PC-9 (cell line): ENCODE data around the gene GEN1.

ENCODE experiments used
- EZH2 ChIP-seq: fragments of 200-600 bp; sonication (generic); IDR thresholded peaks from 2 replicates; pipeline ENCODE4 v1.8.0; 2017; ENCODE audit warnings: antibody characterized with exemption, low read depth
- TF ChIP-seq, protein P1 (sequence below): fragments of 200-600 bp; sonication (generic); conservative IDR thresholded peaks from 2 replicates; pipeline ENCODE4 v1.6.1; 2017; ENCODE audit warnings: mixed run types, antibody characterized with exemption, mild to moderate bottlenecking, moderate library complexity

DNA sequence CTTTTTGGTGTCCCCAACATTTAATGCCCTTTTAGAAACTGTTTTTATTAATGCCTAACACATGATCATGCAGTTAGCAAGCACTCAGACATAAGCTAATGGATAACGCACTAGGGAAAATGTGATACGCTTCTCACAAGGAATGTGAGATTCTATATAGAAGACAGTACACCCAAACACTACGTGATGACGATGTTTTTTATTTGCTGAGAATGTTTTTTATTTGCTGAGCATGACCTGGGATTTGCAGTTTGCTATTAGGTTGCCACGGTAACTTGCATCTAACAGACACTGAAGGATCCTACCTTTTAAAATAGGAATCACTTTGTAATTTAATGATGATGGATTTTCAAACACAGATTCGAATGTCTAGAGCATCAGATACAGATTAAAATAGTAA is 5.2 kb upstream of the GEN1 start:
- TF ChIP-seq, protein P1, sequence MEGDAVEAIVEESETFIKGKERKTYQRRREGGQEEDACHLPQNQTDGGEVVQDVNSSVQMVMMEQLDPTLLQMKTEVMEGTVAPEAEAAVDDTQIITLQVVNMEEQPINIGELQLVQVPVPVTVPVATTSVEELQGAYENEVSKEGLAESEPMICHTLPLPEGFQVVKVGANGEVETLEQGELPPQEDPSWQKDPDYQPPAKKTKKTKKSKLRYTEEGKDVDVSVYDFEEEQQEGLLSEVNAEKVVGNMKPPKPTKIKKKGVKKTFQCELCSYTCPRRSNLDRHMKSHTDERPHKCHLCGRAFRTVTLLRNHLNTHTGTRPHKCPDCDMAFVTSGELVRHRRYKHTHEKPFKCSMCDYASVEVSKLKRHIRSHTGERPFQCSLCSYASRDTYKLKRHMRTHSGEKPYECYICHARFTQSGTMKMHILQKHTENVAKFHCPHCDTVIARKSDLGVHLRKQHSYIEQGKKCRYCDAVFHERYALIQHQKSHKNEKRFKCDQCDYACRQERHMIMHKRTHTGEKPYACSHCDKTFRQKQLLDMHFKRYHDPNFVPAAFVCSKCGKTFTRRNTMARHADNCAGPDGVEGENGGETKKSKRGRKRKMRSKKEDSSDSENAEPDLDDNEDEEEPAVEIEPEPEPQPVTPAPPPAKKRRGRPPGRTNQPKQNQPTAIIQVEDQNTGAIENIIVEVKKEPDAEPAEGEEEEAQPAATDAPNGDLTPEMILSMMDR = no peak
- TF ChIP-seq EZH2 = no peak
